Stimulated activated CD4-positive, alpha-beta T cell treated with anti-CD3 and anti-CD28 coated beads, Interleukin-2, amount 100 ng/mL, for 4 hours (primary cell): ENCODE results near the gene PI16.
"Not testable (repeated sequence)": the region's sequence is repeated elsewhere in the genome, so short reads cannot be mapped to it uniquely, and the experiment has no call there.

Experiments used
- DNase-seq: peaks from one replicate; pipeline ENCODE4 v3.0.0-alpha.2; 2020; ENCODE audit warnings: low read depth

Gene PI16

GRCh38 chr6:36975231-36976006, 20.9 kb downstream of the PI16 start:
- DNase-seq = no peak

- DNase-seq = no peak
Measured at GRCh38 chr6:36976007-36976264, 21.4 kb downstream of the PI16 start.

GRCh38 chr6:36976509-36976908, 22.0 kb downstream of the PI16 start:
- DNase-seq = no peak

DNA sequence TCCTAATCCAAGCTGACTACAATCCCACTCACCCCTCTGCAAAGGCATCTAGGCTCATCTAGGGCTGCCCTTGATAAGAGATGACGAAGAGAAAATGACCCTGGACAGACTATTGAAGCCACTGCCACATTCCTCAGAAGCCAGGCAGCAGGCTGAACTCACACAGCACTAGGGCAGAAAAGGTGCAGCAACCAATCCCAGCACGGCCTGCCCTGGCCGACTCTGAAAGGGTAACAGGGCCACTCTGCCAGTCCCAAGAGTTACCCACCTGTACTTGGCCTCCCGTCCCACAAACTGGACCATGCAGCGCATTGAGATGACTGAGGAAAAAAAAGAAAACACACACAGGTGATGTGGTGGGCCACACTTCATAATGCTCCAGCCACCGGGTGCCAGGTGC, 22.4 kb downstream of the PI16 start:
- DNase-seq = no peak

DNA sequence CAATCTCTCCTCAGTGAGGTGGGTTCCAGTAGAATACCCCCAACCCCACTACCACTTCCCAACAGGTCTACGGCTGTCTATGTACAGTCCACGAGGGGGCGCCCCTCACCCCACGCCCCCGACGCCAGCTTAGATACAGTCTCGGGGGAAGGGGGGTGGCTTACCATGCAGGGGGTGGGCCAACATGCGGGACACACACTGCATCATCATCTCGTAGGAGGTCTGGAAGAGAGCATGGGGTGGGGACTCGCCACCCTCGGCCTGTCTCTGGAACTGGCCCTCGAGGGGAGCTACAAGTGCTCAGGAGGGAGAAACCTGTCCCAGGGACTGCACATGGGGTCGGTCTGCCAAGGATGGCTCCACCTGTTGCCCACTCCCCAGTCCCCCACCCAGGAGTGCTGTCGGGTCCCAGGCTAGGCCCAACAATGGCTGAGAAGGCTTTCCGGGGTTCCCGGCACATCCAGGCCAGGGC, 23.0 kb downstream of the PI16 start:
- no peak for DNase-seq

DNA sequence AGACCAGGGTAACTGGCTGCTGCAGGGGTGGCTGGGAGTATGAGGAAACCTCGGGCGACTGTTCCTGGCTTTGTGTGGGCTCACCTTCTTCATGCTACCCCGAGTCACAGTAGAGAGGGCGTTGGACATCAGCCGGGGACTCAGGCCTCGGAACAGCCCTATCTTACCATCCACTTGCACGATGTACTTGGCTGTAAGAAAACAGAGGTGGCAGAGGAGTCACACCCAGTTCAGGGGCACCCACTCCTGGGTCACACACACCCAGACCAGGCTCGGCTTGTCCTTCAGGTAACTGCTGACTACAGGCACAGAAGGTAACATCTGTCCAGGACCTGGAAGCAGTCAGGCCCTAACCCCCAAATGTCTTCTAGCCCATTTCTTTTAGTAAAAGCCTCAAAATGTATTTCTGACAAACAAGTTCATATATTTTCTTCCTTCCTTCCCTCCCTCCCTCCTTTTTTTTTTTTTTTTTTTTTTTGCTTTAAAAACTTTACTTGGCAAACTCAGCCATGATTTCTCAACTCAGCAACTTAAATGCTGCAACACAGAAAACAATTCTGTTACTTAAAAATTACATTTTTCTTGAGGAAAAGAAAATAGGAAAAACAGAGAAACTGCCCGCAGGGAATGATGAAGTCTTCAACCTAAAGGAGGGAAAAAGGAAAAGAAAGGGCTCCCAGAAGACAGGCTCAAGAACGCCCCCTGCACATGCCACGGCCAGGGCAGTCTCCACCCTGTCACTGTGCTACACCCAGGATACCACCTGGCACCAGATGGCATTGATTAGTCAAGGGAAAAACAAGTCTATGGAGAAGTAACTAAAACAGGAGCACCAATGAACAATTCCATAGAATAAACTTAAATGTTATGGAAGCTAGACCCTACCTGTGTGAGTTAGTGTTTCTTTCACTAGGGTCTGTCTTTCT, 24.1 kb downstream of the PI16 start:
- no peak for DNase-seq

GRCh38 chr6:36979347-36979742, 24.8 kb downstream of the PI16 start:
- DNase-seq = no peak

GRCh38 chr6:36980129-36980528, 25.6 kb downstream of the PI16 start:
- DNase-seq = no peak

DNA sequence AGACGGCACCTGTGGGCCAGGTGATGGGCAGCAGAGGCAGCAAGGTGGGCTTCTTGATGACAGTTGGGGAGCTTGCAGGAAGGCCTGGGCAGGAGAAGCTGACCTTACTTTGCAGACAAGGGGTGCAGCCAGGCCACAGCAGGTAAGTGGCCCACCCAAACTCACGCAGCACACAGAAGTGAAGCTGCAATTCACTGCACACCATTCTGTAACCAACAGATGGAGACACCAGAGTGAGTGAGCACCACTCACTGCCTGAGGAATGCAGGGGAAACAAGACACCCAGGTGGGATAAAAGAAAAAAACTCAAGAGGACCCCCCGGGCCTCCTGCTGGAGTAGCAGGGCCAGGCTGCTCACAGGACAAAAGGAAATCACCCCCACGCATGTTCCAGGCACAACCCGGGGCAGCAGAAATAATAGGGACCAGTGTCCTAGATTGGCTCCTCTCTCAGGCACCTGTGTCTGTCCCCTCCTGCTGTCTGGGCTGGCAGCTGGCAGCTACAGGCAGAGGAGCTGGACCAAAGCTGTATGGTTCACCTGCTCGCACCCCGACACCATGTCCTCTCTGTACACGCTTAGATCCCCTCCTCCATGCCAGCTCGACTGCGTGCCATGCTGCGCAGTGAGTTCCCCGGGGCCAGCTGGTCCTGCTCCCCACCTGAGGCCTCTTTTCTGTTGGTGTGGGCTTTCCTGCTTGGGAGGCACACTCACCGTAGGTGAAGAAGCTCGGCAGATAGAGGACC, 26.5 kb downstream of the PI16 start:
- no peak for DNase-seq

DNA sequence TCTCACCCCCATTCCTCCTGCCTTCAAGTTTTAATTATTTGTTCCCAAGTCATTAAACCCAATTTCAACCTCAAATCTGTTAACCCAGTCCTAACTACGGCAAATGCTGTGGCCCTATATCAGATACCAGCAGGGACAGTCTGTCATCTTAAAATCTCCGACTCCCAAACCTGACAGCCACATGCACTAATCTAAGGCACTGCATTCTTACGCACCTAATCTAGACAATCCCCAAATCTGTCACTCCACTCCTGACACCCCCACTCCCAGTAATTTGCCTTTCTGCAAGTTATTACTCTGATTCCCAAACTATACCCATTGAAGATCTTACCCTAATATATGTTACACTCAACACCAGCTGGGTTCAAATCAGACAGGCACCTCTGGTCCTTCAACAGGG, 29.0 kb downstream of the PI16 start:
- no peak for DNase-seq

DNA sequence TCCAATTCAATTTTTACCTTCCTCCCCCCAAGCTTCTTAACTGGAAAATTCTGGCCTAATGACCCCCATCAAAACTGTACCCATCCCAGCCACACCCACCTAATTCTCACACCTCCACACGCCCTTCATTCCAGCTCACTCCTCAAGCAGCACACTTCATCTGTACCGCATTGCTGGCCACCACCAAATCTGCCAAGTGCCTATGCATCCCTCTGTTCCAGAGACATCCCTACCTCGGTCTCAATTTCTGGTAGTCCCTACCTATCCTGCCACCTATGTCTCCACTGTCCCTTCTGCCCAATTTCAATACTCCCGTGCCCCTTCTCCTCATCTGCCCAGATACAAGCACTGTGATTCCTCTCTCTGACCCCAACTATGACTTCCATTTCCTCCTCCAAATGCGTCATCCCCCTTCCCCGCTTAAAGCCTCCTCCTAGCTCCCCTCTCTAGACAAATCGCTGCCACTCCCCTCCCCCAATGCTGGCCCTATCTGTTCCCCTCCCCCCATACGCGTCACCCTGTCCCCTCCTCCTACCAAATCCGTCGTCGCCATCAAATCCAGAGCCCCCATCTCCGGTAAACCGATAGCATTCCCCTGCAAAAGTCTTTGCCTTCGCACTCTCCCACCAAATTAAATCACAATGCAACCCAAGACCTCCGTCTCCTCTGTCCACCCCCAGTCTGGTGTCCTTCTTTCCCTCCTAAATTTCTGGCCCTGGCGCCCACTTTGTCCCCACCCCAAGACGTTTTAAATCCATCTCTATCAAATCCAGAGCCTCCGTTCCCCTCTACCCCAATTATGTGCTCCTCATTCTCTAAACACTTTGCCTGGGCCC, 30.3 kb downstream of the PI16 start:
- peak; percentile 37 for DNase-seq

GRCh38 chr6:36985417-36985807, 30.9 kb downstream of the PI16 start:
- no peak for DNase-seq

DNA sequence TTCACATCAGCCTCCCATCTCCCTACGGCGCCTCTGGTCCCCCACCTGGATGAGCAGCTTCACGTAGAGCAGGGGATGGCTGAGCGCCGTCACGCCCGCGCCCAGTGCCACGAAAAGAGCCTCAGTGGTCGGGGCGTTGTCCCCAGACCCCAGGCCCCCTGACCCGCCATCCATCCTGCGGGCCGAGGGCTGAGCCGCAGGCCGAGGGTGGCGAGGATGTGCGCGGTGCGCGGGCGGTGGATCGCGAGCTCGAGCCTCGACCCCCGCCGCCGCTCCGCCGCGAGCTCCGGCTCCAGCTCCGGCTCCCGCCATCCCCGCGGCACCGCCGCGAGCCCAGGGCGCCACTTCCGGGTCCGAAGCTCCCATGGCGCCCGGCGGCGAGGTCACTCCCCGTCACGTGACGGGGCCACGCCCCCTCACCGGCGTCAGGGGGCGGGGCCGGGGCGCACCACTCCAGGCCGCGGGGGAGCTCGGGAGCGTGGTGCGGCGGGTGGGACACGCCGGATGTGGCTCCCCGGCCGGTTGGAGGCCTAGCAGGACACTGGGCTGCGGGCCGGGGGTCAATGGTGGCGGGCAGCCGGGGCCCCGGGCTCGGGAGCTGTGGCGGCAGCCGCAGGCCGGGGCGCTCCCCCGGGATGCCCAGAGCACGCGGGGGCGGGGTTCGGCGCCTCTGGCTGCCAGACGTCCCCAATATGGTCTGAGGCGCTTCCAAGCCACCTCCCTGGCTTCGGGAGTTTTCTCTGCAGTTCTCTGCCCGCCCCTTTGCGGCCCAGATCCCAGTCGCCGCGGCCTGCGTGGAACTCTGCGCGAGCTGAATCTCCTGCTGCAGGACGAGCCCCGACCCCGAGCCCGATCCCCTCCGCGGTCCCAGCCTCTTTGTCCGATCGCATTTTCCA, 31.5 kb downstream of the PI16 start, which contains the start of gene MTCH1:
TSS of gene MTCH1 (minus strand) at position 389 of the 896 bp plus-strand sequence. CDS start at position 366, 23 bp downstream.
- DNase-seq = peak; percentile 79

- no peak for DNase-seq
Measured at GRCh38 chr6:36986704-36987047, 32.1 kb downstream of the PI16 start.

GRCh38 chr6:36989264-36989663, 34.7 kb downstream of the PI16 start:
- DNase-seq = no peak

- DNase-seq = not testable (repeated sequence)
Measured at GRCh38 chr6:36990401-36990800, 35.9 kb downstream of the PI16 start.

- no peak for DNase-seq
Measured at GRCh38 chr6:36997811-36998722, 43.5 kb downstream of the PI16 start.

DNA sequence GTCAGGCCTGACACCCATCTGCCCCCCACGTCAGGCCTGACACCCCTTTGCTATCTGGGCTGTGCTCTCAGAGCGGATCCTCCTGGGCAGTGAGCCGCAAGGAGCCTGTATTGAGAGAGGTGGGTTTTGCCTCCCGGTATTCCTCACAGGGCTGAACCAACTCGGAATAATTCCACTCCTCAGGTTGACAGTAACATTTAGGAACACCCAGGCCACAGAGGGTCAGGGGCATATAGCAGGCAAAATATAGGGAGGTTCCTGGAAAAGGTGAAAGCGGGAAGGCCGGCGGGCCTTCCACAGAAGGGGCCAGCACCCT, 44.1 kb downstream of the PI16 start:
- no peak for DNase-seq

DNA sequence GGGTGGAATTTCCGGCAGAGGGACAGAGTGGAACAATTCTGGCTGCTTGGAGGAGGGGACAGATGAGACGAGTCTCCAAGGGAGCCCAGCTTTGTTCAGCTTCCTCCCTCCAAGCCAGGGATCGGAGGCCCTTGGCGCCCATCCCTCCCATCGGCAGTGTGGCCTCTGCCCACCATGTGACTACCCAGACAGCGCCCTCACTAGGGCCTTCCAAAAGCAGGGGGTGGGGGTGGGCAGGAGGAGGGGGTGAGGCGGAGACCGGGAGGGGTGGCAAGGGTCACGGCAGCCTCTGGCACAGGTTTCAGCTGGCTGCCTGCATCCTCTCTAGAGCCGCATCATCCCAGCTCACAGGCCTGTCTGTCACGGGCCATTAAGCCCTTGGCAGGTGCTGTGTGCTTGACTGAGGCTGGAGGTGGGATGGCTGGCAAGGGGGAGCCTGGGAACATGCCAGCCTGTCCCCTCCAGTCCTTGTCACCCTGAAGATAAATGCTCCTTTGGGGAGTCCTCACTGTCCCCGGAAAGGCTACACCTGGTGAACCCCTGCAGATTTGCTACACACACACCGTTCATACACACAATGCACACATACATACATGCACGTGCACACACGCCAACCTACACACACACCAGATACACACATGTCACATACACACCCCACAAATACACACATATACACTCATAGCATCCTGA, 44.7 kb downstream of the PI16 start:
- DNase-seq = no peak
